Liver (tissue), 9 donors: Measurements from ENCODE around the gene PSMB2. TPM values are rescaled to one million over a fixed set of nuclear protein-coding genes. Genes with fewer than 3 reads are reported as not detected.

Experiments used
- DNase-seq: peaks from one replicate; pipeline ENCODE4 v3.0.0-alpha.2; 2017; ENCODE audit warnings: low spot score
- H3K27ac ChIP-seq, 2 donors: one replicate each; pipeline ENCODE4 v1.7.0; 2013; ENCODE audit warnings: inconsistent platforms in 2 of 2, low read length in 2 of 2, control low read depth in 1 of 2, low read depth in 1 of 2, mild to moderate bottlenecking in 1 of 2
- H3K27me3 ChIP-seq, 4 donors: one replicate each; pipeline versions ENCODE4 v1.6.1 to v1.7.0; 2013; ENCODE audit warnings: low read length in 3 of 4, inconsistent platforms in 1 of 4, mild to moderate bottlenecking in 1 of 4, moderate library complexity in 1 of 4; ENCODE audit not compliant: control insufficient read depth in 4 of 4, insufficient read depth in 4 of 4
- H3K36me3 ChIP-seq, 4 donors: one replicate each; pipeline versions ENCODE4 v1.6.1 to v1.7.0; 2013; ENCODE audit warnings: low read length in 3 of 4, mild to moderate bottlenecking in 3 of 4, low read depth in 1 of 4, moderate library complexity in 1 of 4; ENCODE audit not compliant: control insufficient read depth in 4 of 4, insufficient read depth in 3 of 4
- H3K4me1 ChIP-seq, 4 donors: one replicate each; pipeline versions ENCODE4 v1.6.1 to v1.7.0; 2013; ENCODE audit warnings: low read length in 3 of 4, mild to moderate bottlenecking in 3 of 4, moderate library complexity in 1 of 4; ENCODE audit not compliant: control insufficient read depth in 4 of 4, insufficient read depth in 4 of 4
- H3K4me3 ChIP-seq, 3 donors: one replicate each; pipeline versions ENCODE4 v1.6.1 to v1.7.0; 2013; ENCODE audit warnings: low read length in 3 of 3, control low read depth in 1 of 3, low read depth in 1 of 3, mild to moderate bottlenecking in 1 of 3
- H3K9ac ChIP-seq, 2 donors: one replicate each; pipeline ENCODE4 v1.7.0; 2013; ENCODE audit warnings: low read length in 2 of 2, mild to moderate bottlenecking in 2 of 2, moderate library complexity in 2 of 2, control low read depth in 1 of 2, low read depth in 1 of 2
- H3K9me3 ChIP-seq, 4 donors: one replicate each; pipeline versions ENCODE4 v1.6.1 to v1.7.0; 2013; ENCODE audit warnings: low read length in 3 of 4; ENCODE audit not compliant: control insufficient read depth in 4 of 4
- ATF3 ChIP-seq: IDR thresholded peaks from 2 replicates; pipeline ENCODE4 v1.6.1; 2016; ENCODE audit warnings: antibody characterized with exemption
- CTCF ChIP-seq: fragments of 150-350 bp; IDR thresholded peaks from 2 replicates; pipeline ENCODE4 v1.5.1; 2017; ENCODE audit warnings: improper control_type of control experiment, low read depth, low read length; ENCODE audit not compliant: missing input control
- EGR1 ChIP-seq, 2 donors: IDR thresholded peaks; 2 replicates each; pipeline ENCODE4 v1.6.1; 2016 to 2018; ENCODE audit warnings: antibody characterized with exemption in 2 of 2, low read depth in 2 of 2
- FOXA1 ChIP-seq: IDR thresholded peaks from 2 replicates; pipeline ENCODE4 v1.6.1; 2016; ENCODE audit warnings: antibody characterized with exemption
- FOXA2 ChIP-seq: IDR thresholded peaks from 2 replicates; pipeline ENCODE4 v1.6.1; 2016; ENCODE audit warnings: antibody characterized with exemption
- GABPA ChIP-seq, 2 donors: IDR thresholded peaks in 1 of 2; conservative IDR thresholded peaks in 1 of 2; 2 replicates each; pipeline ENCODE4 v1.6.1; 2016; ENCODE audit warnings: antibody characterized with exemption in 2 of 2, mild to moderate bottlenecking in 1 of 2, moderate library complexity in 1 of 2
- HNF4A ChIP-seq, 2 donors: conservative IDR thresholded peaks; 2 replicates each; pipeline ENCODE4 v1.6.1; 2016; ENCODE audit warnings: antibody characterized with exemption in 2 of 2, mild to moderate bottlenecking in 2 of 2
- HNF4G ChIP-seq: IDR thresholded peaks from 2 replicates; pipeline ENCODE4 v1.6.1; 2016; ENCODE audit warnings: antibody characterized with exemption
- JUND ChIP-seq, 2 donors: IDR thresholded peaks; 2 replicates each; pipeline ENCODE4 v1.6.1; 2016; ENCODE audit warnings: antibody characterized with exemption in 2 of 2
- MAX ChIP-seq: IDR thresholded peaks from 2 replicates; pipeline ENCODE4 v1.6.1; 2016; ENCODE audit warnings: antibody characterized with exemption
- NR2F2 ChIP-seq: IDR thresholded peaks from 2 replicates; pipeline ENCODE4 v1.6.1; 2016; ENCODE audit warnings: antibody characterized with exemption
- RAD21 ChIP-seq, 2 donors: IDR thresholded peaks; 2 replicates each; pipeline ENCODE4 v1.6.1; 2016; ENCODE audit warnings: antibody characterized with exemption in 2 of 2, mild to moderate bottlenecking in 2 of 2
- REST ChIP-seq: IDR thresholded peaks from 2 replicates; pipeline ENCODE4 v1.6.1; 2016; ENCODE audit warnings: antibody characterized with exemption, mild to moderate bottlenecking
- RXRA ChIP-seq, 2 donors: IDR thresholded peaks; 2 replicates each; pipeline ENCODE4 v1.6.1; 2017 to 2018; ENCODE audit warnings: antibody characterized with exemption in 2 of 2, mild to moderate bottlenecking in 1 of 2
- SP1 ChIP-seq: IDR thresholded peaks from 2 replicates; pipeline ENCODE4 v1.6.1; 2018; ENCODE audit warnings: antibody characterized with exemption, mild to moderate bottlenecking
- TAF1 ChIP-seq: conservative IDR thresholded peaks from 2 replicates; pipeline ENCODE4 v1.6.1; 2016; ENCODE audit warnings: antibody characterized with exemption, mild to moderate bottlenecking
- YY1 ChIP-seq: IDR thresholded peaks from 2 replicates; pipeline ENCODE4 v1.6.1; 2016; ENCODE audit warnings: antibody characterized with exemption, mild to moderate bottlenecking
- WGBS: extraction: QIAGEN DNeasy Blood & Tissue Kit; methylation state at CpG from one replicate; pipeline ENCODE4 v1.1.7; 2013; 5-methylcytosine and 5-hydroxymethylcytosine counted together
- polyA plus RNA-seq, 2 donors: library from polyadenylated mRNA; stranded (reverse) in 1 of 2; unstranded in 1 of 2; fragments of 200-250 nt in 1 of 2; fragments of >200 nt in 1 of 2; fragmentation: Nextera tagmentation in 1 of 2; extraction: Ambion mirVana in 1 of 2; gene quantifications; one replicate each; pipeline versions ENCODE4 v1.2.1 to v1.2.3, GENCODE V29; 2013 to 2015
- total RNA-seq, 2 donors: library from RNA; depleted of rRNA; stranded (reverse); fragments of >200 nt; gene quantifications; one replicate each; pipeline ENCODE4 v1.2.3, GENCODE V29; 2014
- donor health status: healthy.
- donor health status: healthy.
- donor health status: healthy.
- donor health status: healthy.
- donor health status: healthy.

Gene PSMB2
- total and polyA plus RNA-seq, 4 donors = 19.1 to 76.6 (median 40.8) TPM

GRCh38 chr1:35637401-35637809 lies 3.9 kb downstream of the PSMB2 start:
- peaks cover 11 to 27% (median 19%) of the 10 kb centered on the region in 4 donors for H3K36me3 ChIP-seq
- peak; percentile 18 for TF ChIP-seq SP1
- TF ChIP-seq GABPA (IDR thresholded peaks at IDR 0.05 in 1 of 2, conservative IDR thresholded peaks at IDR 0.05 in 1 of 2) = peak in 1 of 2 donors; percentile 33
- peak; percentile 19 for TF ChIP-seq REST
- no peak for TF ChIP-seq HNF4G
- WGBS = 0% methylated on average over 1 of the region's 1 CpG
- peaks cover 2 to 40% (median 33%) of the 10 kb centered on the region in 4 donors for H3K4me1 ChIP-seq
- no peaks in the 10 kb centered on the region for H3K9me3 ChIP-seq
- H3K27ac ChIP-seq = peak overlapping the region; percentile 87 to 96
- DNase-seq = no peak
- H3K4me3 ChIP-seq = peak overlapping the region; percentile 54 to 70 (median 58)
- peak overlapping the region; percentile 65 to 94 for H3K9ac ChIP-seq
- no peaks in the 10 kb centered on the region for H3K27me3 ChIP-seq

GRCh38 chr1:35633547-35633946 lies 7.8 kb downstream of the PSMB2 start:
- Histone ChIP-seq H3K4me3 (no peak overlapping the region), H3K27ac (no peak overlapping the region), H3K9me3 (no peaks in the 10 kb centered on the region), H3K27me3 (no peaks in the 10 kb centered on the region), H3K4me1 (peaks cover 0 to 24% (median 20%) of the 10 kb centered on the region in 4 donors), H3K9ac (no peak overlapping the region), H3K36me3 (peaks cover 17 to 56% (median 45%) of the 10 kb centered on the region in 4 donors)
- no peak for DNase-seq
- TF ChIP-seq FOXA1 (no peak), RAD21 (IDR thresholded peaks at IDR 0.05) (no peak), REST (no peak), MAX (no peak), ATF3 (no peak), JUND (IDR thresholded peaks at IDR 0.05) (no peak), RXRA (IDR thresholded peaks at IDR 0.05) (no peak), TAF1 (no peak), EGR1 (IDR thresholded peaks at IDR 0.05; ENCODE audit: low read depth in 2 of 2) (no peak), CTCF (no peak), GABPA (IDR thresholded peaks at IDR 0.05 in 1 of 2, conservative IDR thresholded peaks at IDR 0.05 in 1 of 2) (no peak), YY1 (no peak), HNF4A (conservative IDR thresholded peaks at IDR 0.05) (no peak), FOXA2 (no peak), SP1 (no peak), NR2F2 (no peak)
